ENCODE data around the gene GNAO1.

GNAO1 gene

GRCh38 chr16:56315955-56316354 is 124.7 kb downstream of the GNAO1 start:
- DNase-seq = no peak

GRCh38 chr16:56316545-56316944 is 125.3 kb downstream of the GNAO1 start:
- no peak for DNase-seq

GRCh38 chr16:56317998-56318826 is 126.9 kb downstream of the GNAO1 start:
- no peak for DNase-seq

GRCh38 chr16:56318827-56319140 is 127.5 kb downstream of the GNAO1 start:
- DNase-seq = no peak

DNA sequence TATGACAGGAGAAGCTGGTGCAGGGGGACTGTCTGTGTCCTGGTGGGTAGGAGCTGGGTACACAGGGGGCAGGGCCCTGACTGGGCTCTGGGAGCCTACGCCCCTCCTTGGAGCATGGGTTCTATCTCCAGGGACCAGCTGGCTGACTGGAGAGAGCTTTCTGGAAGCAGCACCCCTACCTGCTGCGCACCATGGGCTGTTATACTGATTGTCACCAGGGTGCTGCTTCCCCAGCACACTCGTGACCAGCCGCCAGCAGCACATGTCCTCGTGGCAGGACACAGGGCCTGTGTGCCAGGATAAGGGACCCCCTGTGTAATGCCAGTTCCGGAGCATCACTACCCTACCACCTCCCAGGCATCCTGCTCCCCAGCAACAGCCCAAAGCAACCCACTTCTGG is 128.1 kb downstream of the GNAO1 start:
- DNase-seq = no peak

- no peak for DNase-seq
Measured at GRCh38 chr16:56320056-56320455, 128.8 kb downstream of the GNAO1 start.

- no peak for DNase-seq
Measured at GRCh38 chr16:56320811-56321558, 129.7 kb downstream of the GNAO1 start.

- DNase-seq = no peak
Measured at GRCh38 chr16:56321571-56321970, 130.3 kb downstream of the GNAO1 start.

- DNase-seq = no peak
Measured at GRCh38 chr16:56324406-56324805, 133.1 kb downstream of the GNAO1 start.

- DNase-seq = no peak
Measured at GRCh38 chr16:56325956-56326355, 134.7 kb downstream of the GNAO1 start.

- DNase-seq = no peak
Measured at GRCh38 chr16:56327071-56327928, 136.0 kb downstream of the GNAO1 start.

DNA sequence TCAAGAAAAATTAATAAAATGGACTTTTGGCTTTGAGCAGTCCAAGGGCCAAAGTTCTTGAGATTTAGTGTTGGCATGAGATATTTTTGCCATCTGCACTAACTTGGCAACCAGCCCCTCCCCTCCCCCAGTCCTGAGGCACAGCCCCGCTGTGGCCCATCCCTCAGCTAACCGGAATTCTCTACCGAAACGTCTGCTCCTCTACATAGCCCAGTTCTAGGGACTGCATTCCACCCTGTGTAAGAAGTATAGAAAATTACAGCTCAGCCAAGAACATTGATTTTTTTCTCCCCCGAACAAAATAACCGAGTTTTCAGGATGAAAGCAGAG is 136.6 kb downstream of the GNAO1 start:
- no peak for DNase-seq

DNA sequence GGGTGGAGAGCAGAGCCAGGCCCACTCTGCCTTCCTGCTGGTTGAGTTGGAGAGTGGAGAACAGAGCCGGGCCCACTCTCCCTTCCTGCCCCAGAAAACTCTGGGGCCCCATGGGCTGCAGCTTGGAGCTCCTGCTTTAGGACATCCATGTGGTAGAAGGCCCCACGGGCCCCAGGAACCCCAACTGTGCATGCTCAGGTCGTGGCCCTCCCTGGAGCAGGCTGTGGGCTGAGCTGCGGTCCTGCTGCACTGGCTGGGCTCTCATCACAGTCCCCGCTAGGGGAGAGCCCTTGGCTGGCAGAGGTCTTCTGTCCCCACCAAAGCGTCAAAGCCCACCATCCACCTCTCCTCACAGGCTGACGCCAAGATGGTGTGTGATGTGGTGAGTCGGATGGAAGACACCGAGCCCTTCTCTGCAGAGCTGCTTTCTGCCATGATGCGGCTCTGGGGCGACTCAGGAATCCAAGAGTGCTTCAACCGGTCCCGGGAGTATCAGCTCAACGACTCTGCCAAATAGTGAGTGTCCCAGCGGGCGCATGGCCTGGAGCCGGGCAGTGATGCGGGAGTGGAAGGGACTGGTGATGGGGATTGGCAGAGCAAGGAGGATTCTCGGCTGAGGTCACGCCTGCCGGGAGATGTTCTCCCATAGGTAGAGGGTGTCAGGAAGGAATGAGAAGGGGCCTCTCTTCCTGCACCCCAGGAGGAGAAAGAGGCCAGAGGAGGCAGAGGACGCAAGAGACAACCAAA is 137.2 kb downstream of the GNAO1 start:
- DNase-seq = no peak

DNA sequence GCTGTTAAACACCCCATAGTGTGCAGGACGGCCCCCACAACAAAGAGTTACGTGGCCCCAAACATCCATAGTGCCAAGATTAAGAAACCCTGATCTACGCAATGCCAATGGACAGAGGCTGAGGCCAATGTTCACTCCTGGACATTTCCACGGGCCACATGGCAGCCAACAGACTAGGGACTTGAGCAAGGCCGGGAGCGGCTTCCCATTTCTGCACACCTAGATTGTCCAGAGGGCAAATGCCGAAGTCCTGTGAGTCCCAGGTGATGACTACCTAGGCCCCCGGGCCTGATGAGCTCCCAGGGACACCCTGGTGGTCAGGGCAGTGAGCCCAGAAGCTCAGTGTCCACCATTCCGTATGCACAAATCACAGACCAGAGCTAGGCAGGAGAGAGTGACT is 138.6 kb downstream of the GNAO1 start:
- DNase-seq = no peak

GRCh38 chr16:56330476-56330875 is 139.2 kb downstream of the GNAO1 start:
- DNase-seq = no peak

- no peak for DNase-seq
Measured at GRCh38 chr16:56331399-56331798, 140.1 kb downstream of the GNAO1 start.

DNA sequence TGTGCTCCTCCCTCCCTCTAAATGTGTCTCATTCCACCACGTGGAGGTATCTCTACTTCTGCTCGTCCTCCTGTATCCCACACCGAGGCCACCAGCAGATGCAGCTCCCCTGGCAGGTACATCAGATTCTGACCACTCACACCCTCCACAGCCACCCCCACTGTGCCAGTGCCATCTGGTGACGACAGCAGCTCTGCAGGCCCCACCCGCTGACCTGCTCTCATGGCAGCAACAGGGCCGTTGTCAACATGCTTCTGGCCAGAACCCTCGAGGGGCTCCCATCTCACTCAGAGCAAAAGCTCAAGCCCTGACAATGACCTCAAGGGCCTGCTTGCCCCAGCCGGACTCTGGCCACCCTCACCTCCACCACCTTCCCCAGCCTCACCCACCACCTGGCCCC is 140.6 kb downstream of the GNAO1 start:
- DNase-seq = no peak

DNA sequence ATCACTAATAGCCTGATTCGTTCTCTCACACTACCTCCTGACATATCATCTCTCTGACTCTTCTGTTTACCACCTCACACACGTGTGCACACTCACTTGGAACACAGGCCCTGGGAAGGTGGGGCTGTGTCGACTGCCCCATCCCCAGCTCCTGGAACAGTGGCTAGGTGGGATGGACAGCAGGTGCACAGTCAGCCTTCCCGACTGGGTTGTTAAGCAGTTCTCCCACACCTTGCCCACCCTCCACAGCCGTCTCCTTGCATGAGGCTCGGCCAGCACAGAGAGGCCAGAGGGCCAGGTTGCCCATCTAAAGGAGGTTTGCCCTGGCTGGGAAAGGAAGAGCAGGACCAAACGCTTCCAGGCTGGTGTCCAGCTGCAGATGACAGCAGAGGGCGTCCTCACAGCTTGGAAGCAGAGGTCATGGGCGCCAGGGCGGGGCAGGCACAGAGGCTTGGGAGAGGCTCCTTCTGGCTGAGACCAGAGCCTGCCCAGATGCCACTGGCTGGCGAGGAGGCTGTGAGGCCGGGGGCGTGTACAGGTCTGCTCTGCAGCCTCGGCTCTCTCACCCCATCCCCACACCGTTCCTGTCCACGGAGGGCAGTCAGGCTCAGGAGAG is 141.3 kb downstream of the GNAO1 start:
- no peak for DNase-seq

DNA sequence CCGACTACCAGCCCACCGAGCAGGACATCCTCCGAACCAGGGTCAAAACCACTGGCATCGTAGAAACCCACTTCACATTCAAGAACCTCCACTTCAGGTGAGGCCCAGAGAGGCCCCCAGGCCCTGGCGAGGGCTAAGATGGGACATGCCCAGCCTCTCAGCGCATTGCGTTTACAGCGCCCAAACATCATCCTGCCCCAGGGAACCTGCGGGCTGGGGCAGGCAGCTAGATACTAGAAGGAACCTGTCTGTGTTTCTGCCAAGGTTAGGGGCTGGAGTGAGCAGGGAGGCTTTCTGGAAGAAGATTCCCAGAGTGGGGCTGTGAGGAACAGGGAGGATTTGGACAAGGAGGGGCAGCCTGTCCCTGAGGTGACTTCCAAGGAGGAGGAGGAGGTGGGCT is 143.5 kb downstream of the GNAO1 start:
- DNase-seq = no peak

- no peak for DNase-seq
Measured at GRCh38 chr16:56336071-56336688, 144.9 kb downstream of the GNAO1 start.

DNA sequence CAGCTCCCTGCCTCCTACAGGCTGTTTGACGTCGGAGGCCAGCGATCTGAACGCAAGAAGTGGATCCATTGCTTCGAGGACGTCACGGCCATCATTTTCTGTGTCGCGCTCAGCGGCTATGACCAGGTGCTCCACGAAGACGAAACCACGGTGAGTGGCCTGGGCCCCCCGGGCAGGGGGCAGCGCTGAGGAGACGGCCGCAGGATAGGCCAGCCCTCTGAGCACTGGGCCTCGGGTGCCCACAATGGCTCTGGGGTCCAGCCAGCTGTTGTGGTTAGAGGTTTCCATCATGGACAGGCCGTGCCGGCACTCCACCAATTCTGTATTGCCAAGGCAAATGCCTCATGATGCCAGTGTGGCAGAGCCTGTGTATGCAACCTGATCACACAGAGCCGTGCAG is 145.4 kb downstream of the GNAO1 start:
- no peak for DNase-seq

Data from NCI-H1417 treated with DMSO at 0.1 percent for 48 hours (cell line).